ENCODE data around the gene ANKRD33B. TPM values are rescaled to one million over a fixed set of nuclear protein-coding genes. Genes with fewer than 3 reads are reported as not detected.
A peak's percentile ranks its signal among the peaks of the same experiment; 100 is the strongest.

ANKRD33B gene
- total RNA-seq, 1 donor from 2014 or later = 6.1 TPM

- Histone ChIP-seq H3K9me3 (no peaks in the 10 kb centered on the region), H3K4me3 (no peak overlapping the region), H3K4me1 (no peaks in the 10 kb centered on the region), H3K27ac (no peak overlapping the region), H3K27me3 (no peaks in the 10 kb centered on the region), H3K36me3 (no peaks in the 10 kb centered on the region)
- ATAC-seq (no peak), DNase-seq (no peak)
- TF ChIP-seq, protein P1, sequence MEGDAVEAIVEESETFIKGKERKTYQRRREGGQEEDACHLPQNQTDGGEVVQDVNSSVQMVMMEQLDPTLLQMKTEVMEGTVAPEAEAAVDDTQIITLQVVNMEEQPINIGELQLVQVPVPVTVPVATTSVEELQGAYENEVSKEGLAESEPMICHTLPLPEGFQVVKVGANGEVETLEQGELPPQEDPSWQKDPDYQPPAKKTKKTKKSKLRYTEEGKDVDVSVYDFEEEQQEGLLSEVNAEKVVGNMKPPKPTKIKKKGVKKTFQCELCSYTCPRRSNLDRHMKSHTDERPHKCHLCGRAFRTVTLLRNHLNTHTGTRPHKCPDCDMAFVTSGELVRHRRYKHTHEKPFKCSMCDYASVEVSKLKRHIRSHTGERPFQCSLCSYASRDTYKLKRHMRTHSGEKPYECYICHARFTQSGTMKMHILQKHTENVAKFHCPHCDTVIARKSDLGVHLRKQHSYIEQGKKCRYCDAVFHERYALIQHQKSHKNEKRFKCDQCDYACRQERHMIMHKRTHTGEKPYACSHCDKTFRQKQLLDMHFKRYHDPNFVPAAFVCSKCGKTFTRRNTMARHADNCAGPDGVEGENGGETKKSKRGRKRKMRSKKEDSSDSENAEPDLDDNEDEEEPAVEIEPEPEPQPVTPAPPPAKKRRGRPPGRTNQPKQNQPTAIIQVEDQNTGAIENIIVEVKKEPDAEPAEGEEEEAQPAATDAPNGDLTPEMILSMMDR (IDR thresholded peaks at IDR 0.05) = no peak
- intact Hi-C loops (cut with DNase I) = no loop called here
Observed at GRCh38 chr5:10648806-10649665, 85.2 kb downstream of the ANKRD33B start.

DNA sequence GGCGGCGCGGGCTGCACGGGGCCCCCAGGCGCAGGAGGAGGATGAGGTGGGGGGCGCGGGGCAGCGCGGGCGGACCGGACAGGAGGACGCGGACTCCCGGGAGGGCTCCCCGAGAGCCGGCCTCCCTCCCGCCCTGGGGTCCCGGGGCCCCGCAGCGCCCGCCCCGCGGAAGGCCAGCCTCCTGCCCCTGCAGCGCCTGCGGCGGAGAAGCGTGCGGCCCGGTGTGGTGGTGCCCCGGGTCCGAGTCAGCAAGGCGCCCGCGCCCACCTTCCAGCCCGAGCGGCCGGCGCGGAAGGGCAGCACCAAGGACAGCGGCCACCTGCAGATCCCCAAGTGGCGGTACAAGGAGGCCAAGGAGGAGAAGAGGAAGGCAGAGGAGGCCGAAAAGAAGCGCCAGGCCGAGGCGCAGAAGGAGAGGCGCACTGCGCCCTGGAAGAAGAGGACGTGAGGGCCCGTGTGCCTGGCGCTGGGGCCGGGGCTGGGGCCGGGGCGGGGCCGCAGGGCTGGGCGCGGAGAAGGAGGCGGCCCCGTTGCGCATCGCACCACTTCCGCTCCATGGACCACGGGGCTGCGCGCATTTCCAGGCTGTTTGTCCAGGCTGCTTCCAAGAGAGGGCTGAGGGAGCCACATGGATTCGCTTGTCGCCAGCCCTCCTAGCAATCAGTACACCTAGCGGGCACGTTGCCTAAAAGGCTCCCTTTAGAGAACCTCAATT, 86.0 kb downstream of the ANKRD33B start:
- no peak overlapping the region for H3K27ac ChIP-seq
- no peaks in the 10 kb centered on the region for H3K4me1 ChIP-seq
- peak; percentile 39 for ATAC-seq
- intact Hi-C loops (cut with DNase I) = no loop called here
- no peaks in the 10 kb centered on the region for H3K27me3 ChIP-seq
- no peak overlapping the region for H3K4me3 ChIP-seq
- no peaks in the 10 kb centered on the region for H3K36me3 ChIP-seq
- no peak for DNase-seq
- H3K9me3 ChIP-seq = no peaks in the 10 kb centered on the region
- TF ChIP-seq, protein P1 (IDR thresholded peaks at IDR 0.05) = no peak

GRCh38 chr5:10652151-10652550, 88.3 kb downstream of the ANKRD33B start:
- intact Hi-C loops (cut with DNase I) = no loop called here
- ATAC-seq (no peak), DNase-seq (no peak)
- no peaks in the 10 kb centered on the region for H3K36me3 ChIP-seq
- no peak overlapping the region for H3K4me3 ChIP-seq
- no peaks in the 10 kb centered on the region for H3K9me3 ChIP-seq
- H3K27ac ChIP-seq = no peak overlapping the region
- no peaks in the 10 kb centered on the region for H3K27me3 ChIP-seq
- TF ChIP-seq, protein P1 (IDR thresholded peaks at IDR 0.05) = no peak
- H3K4me1 ChIP-seq = no peaks in the 10 kb centered on the region

GRCh38 chr5:10652606-10653005, 88.7 kb downstream of the ANKRD33B start:
- DNase-seq = no peak
- no peak for ATAC-seq
- Histone ChIP-seq H3K27me3 (no peaks in the 10 kb centered on the region), H3K9me3 (no peaks in the 10 kb centered on the region), H3K4me1 (no peaks in the 10 kb centered on the region), H3K36me3 (no peaks in the 10 kb centered on the region), H3K4me3 (no peak overlapping the region), H3K27ac (no peak overlapping the region)
- intact Hi-C loops (cut with DNase I) = no loop called here
- TF ChIP-seq, protein P1 (IDR thresholded peaks at IDR 0.05) = no peak

- DNase-seq (no peak), ATAC-seq (no peak)
- TF ChIP-seq, protein P1 (IDR thresholded peaks at IDR 0.05) = no peak
- H3K27ac ChIP-seq = no peak overlapping the region
- no peaks in the 10 kb centered on the region for H3K4me1 ChIP-seq
- intact Hi-C loops (cut with DNase I) = no loop called here
- no peak overlapping the region for H3K4me3 ChIP-seq
- no peaks in the 10 kb centered on the region for H3K27me3 ChIP-seq
- H3K36me3 ChIP-seq = no peaks in the 10 kb centered on the region
- H3K9me3 ChIP-seq = no peaks in the 10 kb centered on the region
Observed at GRCh38 chr5:10653043-10653442, 89.2 kb downstream of the ANKRD33B start.
